ENCODE data around the gene ELMOD3. TPM values are rescaled to one million over a fixed set of nuclear protein-coding genes. Genes with fewer than 3 reads are reported as not detected.
A peak's percentile ranks its signal among the peaks of the same experiment; 100 is the strongest.
"Not testable (repeated sequence)": the region's sequence is repeated elsewhere in the genome, so short reads cannot be mapped to it uniquely, and the experiment has no call there.

Gene ELMOD3
- total and polyA plus RNA-seq, 7 experiments from 2014 or later: 9.4 to 33.3 (median 21.0) TPM

GRCh38 chr2:85327160-85327821 lies 27.3 kb upstream of the ELMOD3 start:
- Histone ChIP-seq H3K4me1 (ENCODE audit: control insufficient read depth in 2 of 2, insufficient read depth in 2 of 2, low read length in 2 of 2) (peaks cover 31 to 38% of the 10 kb centered on the region in 2 donors), H3K27ac (ENCODE audit: low read depth, low read length) (peak overlapping the region; percentile 92), H3K4me3 (ENCODE audit: low read length) (peak overlapping the region; percentile 84), H3K9me3 (ENCODE audit: control insufficient read depth in 2 of 3, low read length in 3 of 3) (no peaks in the 10 kb centered on the region), H3K27me3 (ENCODE audit: control insufficient read depth in 2 of 2, insufficient read depth in 2 of 2, low read length in 2 of 2) (no peaks in the 10 kb centered on the region), H3K36me3 (ENCODE audit: control insufficient read depth in 2 of 3, insufficient read depth in 3 of 3, low read length in 3 of 3) (peaks cover 14 to 41% (median 30%) of the 10 kb centered on the region in 3 experiments)
- Mint-ChIP-seq H3K4me3 (peak overlapping the region; percentile 97 to 100 (median 99)), H3K4me1 (peaks cover 38 to 58% (median 53%) of the 10 kb centered on the region in 7 donors), H3K27me3 (no peaks in the 10 kb centered on the region), H3K27ac (peak overlapping the region; percentile 97 to 100 (median 99)), H3K9me3 (peaks cover 0 to 3% (median 0%) of the 10 kb centered on the region in 11 donors), H3K36me3 (peaks cover 5 to 50% (median 43%) of the 10 kb centered on the region in 5 donors)
- POLR2A ChIA-PET: interaction anchor here (0.6 to 12.6 kb wide), 38 partner anchors 9 to 1114 kb away, joined by 3 to 220 read pairs (median 6); partner anchors contain the start of genes C2orf68, ELMOD3, GGCX and KDM3A
- ATAC-seq (peak; percentile 25), DNase-seq (peak; percentile 35 to 77 (median 70))
- CTCF ChIA-PET: interaction anchor here (0.5 to 1.6 kb wide), 7 partner anchors 18 to 225 kb away, joined by 3 to 6 read pairs (median 4); partner anchors contain the start of genes ELMOD3 and RETSAT
- intact Hi-C loops (cut with micrococcal nuclease): loop anchor here (1.0 to 10.0 kb wide), 11 partner anchors 17 to 1115 kb away; partner anchors contain the start of genes IMMT (in 1 of the 2), KCMF1 (in 1 of the 2), KDM3A (in 1 of the 2) and MAT2A (in 1 of the 2)

GRCh38 chr2:85327822-85328617 lies 26.5 kb upstream of the ELMOD3 start, which contains the start of gene TGOLN2:
TGOLN2 (minus strand) TSS chr2:85327989; CDS start chr2:85327962, 27 bp downstream.
- Mint-ChIP-seq H3K9me3 (peaks cover 0 to 3% (median 0%) of the 10 kb centered on the region in 11 donors), H3K36me3 (peaks cover 5 to 43% (median 36%) of the 10 kb centered on the region in 5 donors), H3K27ac (peak within 1 kb of the TSS; percentile 97 to 100 (median 99)), H3K4me3 (peak within 1 kb of the TSS; percentile 97 to 100 (median 99)), H3K27me3 (no peaks in the 10 kb centered on the region), H3K4me1 (peaks cover 31 to 51% (median 46%) of the 10 kb centered on the region in 7 donors)
- no peaks in the 10 kb centered on the region for H3K27me3 ChIP-seq (ENCODE audit: control insufficient read depth in 2 of 2, insufficient read depth in 2 of 2, low read length in 2 of 2)
- DNase-seq (peak; percentile 91 to 96 (median 95)), ATAC-seq (peak; percentile 94)
- peaks cover 14 to 34% (median 23%) of the 10 kb centered on the region in 3 experiments for H3K36me3 ChIP-seq (ENCODE audit: control insufficient read depth in 2 of 3, insufficient read depth in 3 of 3, low read length in 3 of 3)
- H3K27ac ChIP-seq (ENCODE audit: low read depth, low read length): peak within 1 kb of the TSS; percentile 92
- H3K9me3 ChIP-seq (ENCODE audit: control insufficient read depth in 2 of 3, low read length in 3 of 3): no peaks in the 10 kb centered on the region
- intact Hi-C loops (cut with micrococcal nuclease): loop anchor here (1.0 to 10.0 kb wide), 14 partner anchors 18 to 1114 kb away; partner anchors contain the start of genes ELMOD3 (in 2 of the 2), RETSAT (in 2 of the 2), SH2D6 (in 2 of the 2) and IMMT (in 1 of the 2)
- POLR2A ChIA-PET: interaction anchor here (0.6 to 12.6 kb wide), 30 partner anchors 9 to 1114 kb away, joined by 3 to 220 read pairs (median 7); partner anchors contain the start of genes C2orf68, ELMOD3, GGCX and KDM3A
- peak within 1 kb of the TSS; percentile 84 for H3K4me3 ChIP-seq (ENCODE audit: low read length)
- H3K4me1 ChIP-seq (ENCODE audit: control insufficient read depth in 2 of 2, insufficient read depth in 2 of 2, low read length in 2 of 2): peaks cover 24 to 31% of the 10 kb centered on the region in 2 donors
- CTCF ChIA-PET: interaction anchor here (1.5 to 1.6 kb wide), 2 partner anchors 27 to 28 kb away, joined by 4 to 6 read pairs; partner anchors contain the start of genes ELMOD3 and RETSAT

GRCh38 chr2:85329181-85329651 lies 25.4 kb upstream of the ELMOD3 start:
- H3K36me3 Mint-ChIP-seq: peaks cover 5 to 36% (median 29%) of the 10 kb centered on the region in 5 donors
- peaks cover 23 to 43% (median 34%) of the 10 kb centered on the region in 7 donors for H3K4me1 Mint-ChIP-seq
- ATAC-seq: no peak
- ChIA-PET CTCF (no interaction called here), POLR2A (interaction anchor here (3.9 to 11.4 kb wide), 2 partner anchors 21 to 210 kb away, joined by 52 to 211 read pairs; partner anchors contain the start of genes ELMOD3, MAT2A and RETSAT)
- no peaks in the 10 kb centered on the region for H3K27me3 ChIP-seq (ENCODE audit: control insufficient read depth in 2 of 2, insufficient read depth in 2 of 2, low read length in 2 of 2)
- intact Hi-C loops (cut with micrococcal nuclease): loop anchor here in 1 of 2 donors (5.0 to 10.0 kb wide), 2 partner anchors 706 to 1113 kb away; partner anchors contain the start of gene KDM3A
- H3K4me1 ChIP-seq (ENCODE audit: control insufficient read depth in 2 of 2, insufficient read depth in 2 of 2, low read length in 2 of 2): peaks cover 12 to 19% of the 10 kb centered on the region in 2 donors
- H3K4me3 ChIP-seq (ENCODE audit: low read length): no peak overlapping the region
- peaks cover 0 to 3% (median 0%) of the 10 kb centered on the region in 11 donors for H3K9me3 Mint-ChIP-seq
- no peak overlapping the region for H3K27ac ChIP-seq (ENCODE audit: low read depth, low read length)
- H3K27me3 Mint-ChIP-seq: no peaks in the 10 kb centered on the region
- peaks cover 7 to 22% (median 15%) of the 10 kb centered on the region in 3 experiments for H3K36me3 ChIP-seq (ENCODE audit: control insufficient read depth in 2 of 3, insufficient read depth in 3 of 3, low read length in 3 of 3)
- DNase-seq: no peak
- peak overlapping the region in 5 of 9 donors; percentile 10 to 100 (median 72) for H3K27ac Mint-ChIP-seq
- H3K9me3 ChIP-seq (ENCODE audit: control insufficient read depth in 2 of 3, low read length in 3 of 3): no peaks in the 10 kb centered on the region
- peak overlapping the region; percentile 1 to 100 (median 46) for H3K4me3 Mint-ChIP-seq

- not testable (repeated sequence) for DNase-seq; H3K27me3 ChIP-seq (ENCODE audit: control insufficient read depth in 2 of 2, insufficient read depth in 2 of 2, low read length in 2 of 2); H3K9me3 Mint-ChIP-seq; H3K4me3 ChIP-seq (ENCODE audit: low read length); H3K27me3 Mint-ChIP-seq; ATAC-seq; H3K27ac ChIP-seq (ENCODE audit: low read depth, low read length); H3K9me3 ChIP-seq (ENCODE audit: control insufficient read depth in 2 of 3, low read length in 3 of 3)
- H3K4me1 Mint-ChIP-seq: peaks cover 19 to 39% (median 29%) of the 10 kb centered on the region in 7 donors
- intact Hi-C loops (cut with micrococcal nuclease): loop anchor here in 1 of 2 donors (5.0 to 10.0 kb wide), 2 partner anchors 705 to 1113 kb away; partner anchors contain the start of gene KDM3A
- POLR2A ChIA-PET: interaction anchor here (11.4 kb wide), 1 partner anchor 21 kb away, joined by 211 read pairs; the partner anchor contains the start of genes ELMOD3 and RETSAT
- CTCF ChIA-PET: interaction anchor here (0.7 kb wide), 1 partner anchor 21 kb away, joined by 4 read pairs; no protein-coding TSS in a partner anchor
- Histone ChIP-seq H3K36me3 (ENCODE audit: control insufficient read depth in 2 of 3, insufficient read depth in 3 of 3, low read length in 3 of 3) (peaks cover 2 to 17% (median 10%) of the 10 kb centered on the region in 3 experiments), H3K4me1 (ENCODE audit: control insufficient read depth in 2 of 2, insufficient read depth in 2 of 2, low read length in 2 of 2) (peaks cover 7 to 14% of the 10 kb centered on the region in 2 donors)
- peaks cover 5 to 33% (median 24%) of the 10 kb centered on the region in 5 donors for H3K36me3 Mint-ChIP-seq
- H3K27ac Mint-ChIP-seq: peak overlapping the region in 3 of 9 donors; percentile 10 to 99 (median 72)
- H3K4me3 Mint-ChIP-seq: peak overlapping the region in 8 of 10 donors; percentile 1 to 67 (median 24)
Observed at GRCh38 chr2:85329701-85330100, 24.9 kb upstream of the ELMOD3 start.

- Mint-ChIP-seq H3K4me3 (no peak overlapping the region), H3K27ac (no peak overlapping the region), H3K4me1 (peaks cover 9 to 26% (median 16%) of the 10 kb centered on the region in 7 donors), H3K27me3 (no peaks in the 10 kb centered on the region), H3K36me3 (peaks cover 5 to 21% (median 14%) of the 10 kb centered on the region in 5 donors), H3K9me3 (peaks cover 0 to 3% (median 0%) of the 10 kb centered on the region in 11 donors)
- Histone ChIP-seq H3K9me3 (ENCODE audit: control insufficient read depth in 2 of 3, low read length in 3 of 3) (no peaks in the 10 kb centered on the region), H3K36me3 (ENCODE audit: control insufficient read depth in 2 of 3, insufficient read depth in 3 of 3, low read length in 3 of 3) (peaks cover 0 to 10% (median 4%) of the 10 kb centered on the region in 3 experiments), H3K4me1 (ENCODE audit: control insufficient read depth in 2 of 2, insufficient read depth in 2 of 2, low read length in 2 of 2) (peaks cover 0 to 1% of the 10 kb centered on the region in 2 donors), H3K27me3 (ENCODE audit: control insufficient read depth in 2 of 2, insufficient read depth in 2 of 2, low read length in 2 of 2) (no peaks in the 10 kb centered on the region), H3K4me3 (ENCODE audit: low read length) (no peak overlapping the region), H3K27ac (ENCODE audit: low read depth, low read length) (no peak overlapping the region)
- DNase-seq (no peak), ATAC-seq (no peak)
- intact Hi-C loops (cut with micrococcal nuclease): no loop called here
- CTCF ChIA-PET: no interaction called here
- POLR2A ChIA-PET: interaction anchor here (11.4 kb wide), 1 partner anchor 20 kb away, joined by 211 read pairs; the partner anchor contains the start of genes ELMOD3 and RETSAT
Observed at GRCh38 chr2:85330839-85331636, 23.5 kb upstream of the ELMOD3 start.

Measured in naive thymus-derived CD4-positive, alpha-beta T cell (primary cell).